Neural progenitor cell (in vitro differentiated cells): Measurements from ENCODE around the gene PACRG. TPM values are rescaled to one million over a fixed set of nuclear protein-coding genes. Genes with fewer than 3 reads are reported as not detected.

Experiments
- DNase-seq: peaks from one replicate; pipeline ENCODE4 v3.0.0-alpha.2; 2016; ENCODE audit warnings: low spot score
- H2AFZ ChIP-seq: fragments of 200-600 bp; sonication (generic); replicated peaks from 2 replicates; pipeline ENCODE4 v1.6.1; 2016; ENCODE audit warnings: antibody characterized with exemption
- H3F3A ChIP-seq: fragments of 200-600 bp; sonication (generic); 2 replicates; pipeline ENCODE4 v1.6.1; 2016; ENCODE audit warnings: antibody characterized with exemption, low read depth
- H3K27ac ChIP-seq: fragments of 200-600 bp; sonication (generic); 2 replicates; pipeline ENCODE4 v1.5.1; 2016; ENCODE audit warnings: mild to moderate bottlenecking
- H3K27me3 ChIP-seq: fragments of 200-600 bp; sonication (generic); 2 replicates; pipeline ENCODE4 v1.6.1; 2016; ENCODE audit warnings: mild to moderate bottlenecking, moderate library complexity
- H3K36me3 ChIP-seq: fragments of 200-600 bp; sonication (generic); 2 replicates; pipeline ENCODE4 v1.5.1; 2016
- H3K4me1 ChIP-seq: fragments of 200-600 bp; sonication (generic); 2 replicates; pipeline ENCODE4 v1.6.1; 2016; ENCODE audit warnings: mixed run types
- H3K4me2 ChIP-seq: fragments of 200-600 bp; sonication (generic); 2 replicates; pipeline ENCODE4 v1.6.1; 2016
- H3K4me3 ChIP-seq: fragments of 200-600 bp; sonication (generic); 2 replicates; pipeline ENCODE4 v1.5.1; 2016
- H3K79me2 ChIP-seq: fragments of 200-600 bp; sonication (generic); 2 replicates; pipeline ENCODE4 v1.6.1; 2016; ENCODE audit warnings: low read depth
- H3K9ac ChIP-seq: fragments of 200-600 bp; sonication (generic); 2 replicates; pipeline ENCODE4 v1.6.1; 2016
- H3K9me3 ChIP-seq: fragments of 200-600 bp; sonication (generic); 2 replicates; pipeline ENCODE4 v1.5.1; 2016; ENCODE audit warnings: low read depth
- H4K20me1 ChIP-seq: fragments of 200-600 bp; sonication (generic); 2 replicates; pipeline ENCODE4 v1.6.1; 2016; ENCODE audit warnings: low read depth
- H3K27ac Mint-ChIP-seq: 3 replicates; pipeline ENCODE4 v1.8.0; 2021; ENCODE audit warnings: mixed read lengths
- H3K27me3 Mint-ChIP-seq: 2 replicates; pipeline ENCODE4 v1.8.0; 2022; ENCODE audit warnings: low read depth, mild to moderate bottlenecking, inconsistent platforms, moderate library complexity, mixed read lengths; ENCODE audit not compliant: insufficient read depth
- H3K36me3 Mint-ChIP-seq: 3 replicates; pipeline ENCODE4 v1.8.0; 2021; ENCODE audit warnings: mixed read lengths
- H3K4me1 Mint-ChIP-seq: 3 replicates; pipeline ENCODE4 v1.8.0; 2021; ENCODE audit warnings: mixed read lengths
- H3K4me3 Mint-ChIP-seq: 3 replicates; pipeline ENCODE4 v1.8.0; 2021; ENCODE audit warnings: mild to moderate bottlenecking, moderate library complexity, mixed read lengths
- H3K9me3 Mint-ChIP-seq: 3 replicates; pipeline ENCODE4 v1.8.0; 2020; ENCODE audit warnings: mixed read lengths
- CTCF ChIP-seq: fragments of 200-600 bp; sonication (generic); IDR thresholded peaks from 2 replicates; pipeline ENCODE4 v1.5.1; 2017; ENCODE audit warnings: antibody characterized with exemption, mild to moderate bottlenecking
- EZH2 ChIP-seq: fragments of 200-600 bp; sonication (generic); IDR thresholded peaks from 2 replicates; pipeline ENCODE4 v1.6.1; 2017; ENCODE audit warnings: antibody characterized with exemption, mild to moderate bottlenecking, moderate library complexity
- EZH2phosphoT487 ChIP-seq: fragments of 200-600 bp; sonication (generic); IDR thresholded peaks from 2 replicates; pipeline ENCODE4 v1.6.1; 2017; ENCODE audit warnings: antibody characterized with exemption
- total RNA-seq: library from RNA; depleted of rRNA; stranded (reverse); fragments of >200 nt; gene quantifications from 2 replicates; pipeline ENCODE4 v1.2.3, GENCODE V29; 2015; ENCODE audit warnings: low replicate concordance

PACRG gene
- total RNA-seq, 1 donor from 2014 or later = 0.30 TPM

- Histone ChIP-seq H3K4me2 (no peak overlapping the region), H3K36me3 (no peaks in the 10 kb centered on the region)
These were observed 224.6 kb downstream of the PACRG start for GRCh38 chr6:162952423-162952822.

GRCh38 chr6:162957062-162957461 lies 229.3 kb downstream of the PACRG start:
- Mint-ChIP-seq H3K36me3 (no peaks in the 10 kb centered on the region), H3K27ac (no peak overlapping the region), H3K27me3 (peaks cover 8% of the 10 kb centered on the region), H3K4me3 (no peak overlapping the region), H3K9me3 (no peaks in the 10 kb centered on the region), H3K4me1 (no peaks in the 10 kb centered on the region)
- H3K27ac ChIP-seq = no peak overlapping the region
- H2AFZ ChIP-seq = no peak overlapping the region
- H3F3A ChIP-seq = no peaks in the 10 kb centered on the region
- H3K27me3 ChIP-seq = no peaks in the 10 kb centered on the region
- H3K4me3 ChIP-seq = no peak overlapping the region
- no peaks in the 10 kb centered on the region for H3K36me3 ChIP-seq
- H4K20me1 ChIP-seq = no peaks in the 10 kb centered on the region
- no peak overlapping the region for H3K4me2 ChIP-seq
- no peak overlapping the region for H3K9ac ChIP-seq
- H3K9me3 ChIP-seq = no peaks in the 10 kb centered on the region
- no peaks in the 10 kb centered on the region for H3K79me2 ChIP-seq
- no peak for DNase-seq
- H3K4me1 ChIP-seq = no peaks in the 10 kb centered on the region
- TF ChIP-seq EZH2phosphoT487 (no peak), CTCF (no peak), EZH2 (no peak)

More at GRCh38 chr6:162952423-162952822, 224.6 kb downstream of the PACRG start:
- no peak for TF ChIP-seq EZH2
- no peak for TF ChIP-seq CTCF
- no peak for TF ChIP-seq EZH2phosphoT487
- Mint-ChIP-seq H3K4me1 (no peaks in the 10 kb centered on the region), H3K27me3 (peaks cover 3% of the 10 kb centered on the region), H3K27ac (no peak overlapping the region), H3K9me3 (no peaks in the 10 kb centered on the region), H3K36me3 (no peaks in the 10 kb centered on the region), H3K4me3 (no peak overlapping the region)
- no peak overlapping the region for H3K9ac ChIP-seq
- H2AFZ ChIP-seq = no peak overlapping the region
- no peaks in the 10 kb centered on the region for H3K9me3 ChIP-seq
- no peaks in the 10 kb centered on the region for H3K4me1 ChIP-seq
- no peak overlapping the region for H3K4me3 ChIP-seq
- no peaks in the 10 kb centered on the region for H3K79me2 ChIP-seq
- no peaks in the 10 kb centered on the region for H3F3A ChIP-seq
- H3K27me3 ChIP-seq = no peaks in the 10 kb centered on the region
- no peak for DNase-seq
- H3K27ac ChIP-seq = no peak overlapping the region
- H4K20me1 ChIP-seq = no peaks in the 10 kb centered on the region

DNA sequence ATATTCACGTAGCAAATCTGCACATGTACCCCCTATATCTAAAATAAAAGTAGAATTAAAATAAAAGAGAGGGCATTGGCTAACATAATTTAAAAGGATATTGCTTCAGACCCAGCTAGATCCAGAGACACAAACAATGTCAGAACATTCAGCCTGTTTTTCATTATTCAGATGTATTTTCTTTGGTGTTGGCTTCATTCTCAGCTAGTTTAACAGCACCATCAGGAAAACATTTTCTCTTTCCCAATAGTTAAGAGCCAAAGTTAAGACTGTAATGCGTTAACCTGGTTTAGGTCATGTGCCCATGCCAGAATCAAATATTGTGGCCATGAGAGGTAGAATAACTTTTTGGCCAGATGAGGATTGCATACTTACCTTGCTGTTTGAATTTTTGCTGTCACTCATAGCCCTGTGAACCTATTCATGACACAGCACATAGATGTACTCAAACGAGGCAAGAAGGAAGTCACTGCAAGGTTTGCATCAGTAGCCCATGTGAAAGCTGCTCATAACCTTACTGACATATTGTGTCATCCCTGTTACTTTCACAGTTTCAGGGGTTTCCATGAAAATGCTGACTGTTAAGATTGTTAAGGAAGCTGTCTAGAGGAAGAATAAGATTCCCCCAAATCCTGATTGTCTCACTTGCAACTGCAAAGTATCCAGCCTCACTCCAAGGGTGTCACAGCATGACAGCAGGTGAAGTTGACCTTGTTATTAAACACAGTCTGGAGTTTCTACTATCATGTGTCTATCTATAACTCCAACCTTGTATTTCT lies 233.1 kb downstream of the PACRG start:
- Histone ChIP-seq H3K36me3 (no peaks in the 10 kb centered on the region), H3K9ac (no peak overlapping the region), H3F3A (peaks cover 5% of the 10 kb centered on the region), H3K4me2 (no peak overlapping the region), H2AFZ (no peak overlapping the region), H3K4me3 (no peak overlapping the region), H3K27me3 (no peaks in the 10 kb centered on the region), H3K9me3 (no peaks in the 10 kb centered on the region), H3K79me2 (no peaks in the 10 kb centered on the region), H3K27ac (no peak overlapping the region), H3K4me1 (peaks cover 11% of the 10 kb centered on the region), H4K20me1 (no peaks in the 10 kb centered on the region)
- Mint-ChIP-seq H3K36me3 (no peaks in the 10 kb centered on the region), H3K27ac (no peak overlapping the region), H3K4me3 (no peak overlapping the region), H3K27me3 (peaks cover 7% of the 10 kb centered on the region), H3K4me1 (peaks cover 16% of the 10 kb centered on the region), H3K9me3 (peaks cover 6% of the 10 kb centered on the region)
- TF ChIP-seq EZH2 (no peak), EZH2phosphoT487 (no peak), CTCF (no peak)
- DNase-seq = no peak
